MCF 10A (cell line): ENCODE measurements around the gene OSBP2. TPM values are rescaled to one million over a fixed set of nuclear protein-coding genes. Genes with fewer than 3 reads are reported as not detected.

Source experiments
- BruUV-seq: library from RNA; stranded (reverse); fragments of 400-500 nt; replicated peaks from 2 replicates; lab custom pipeline; 2021; lab: Mats Ljungman, UMichigan
- CTCF ChIA-PET: fragments of 300-600 bp; sonication (Branson Sonifier 250); formaldehyde crosslinking; extraction: SDS; loops from one replicate; lab custom pipeline; 2021; ENCODE audit warnings: antibody characterized with exemption, inconsistent platforms; lab: Yijun Ruan, JAX
- POLR2A ChIA-PET: fragments of 300-600, 350-650 bp; sonication (Branson Sonifier 250); formaldehyde crosslinking; extraction: SDS; loops from one replicate; lab custom pipeline; 2020; ENCODE audit warnings: antibody characterized with exemption, inconsistent platforms; lab: Yijun Ruan, JAX
- DNase-seq: peaks from one replicate; pipeline ENCODE4 v3.0.0-alpha.2; 2018; ENCODE audit not compliant: unreplicated experiment
- H3K27ac Mint-ChIP-seq: one replicate; pipeline ENCODE4 v1.8.0; 2022; ENCODE audit warnings: mild to moderate bottlenecking, low read depth, mixed read lengths; ENCODE audit not compliant: unreplicated experiment
- H3K27me3 Mint-ChIP-seq: one replicate; pipeline ENCODE4 v1.8.0; 2022; ENCODE audit warnings: mixed read lengths; ENCODE audit not compliant: insufficient read depth, unreplicated experiment
- H3K36me3 Mint-ChIP-seq: one replicate; pipeline ENCODE4 v1.8.0; 2022; ENCODE audit warnings: mild to moderate bottlenecking, moderate library complexity, mixed read lengths; ENCODE audit not compliant: insufficient read depth, unreplicated experiment
- H3K4me1 Mint-ChIP-seq: one replicate; pipeline ENCODE4 v1.8.0; 2022; ENCODE audit warnings: mixed read lengths; ENCODE audit not compliant: insufficient read depth, unreplicated experiment
- H3K4me3 Mint-ChIP-seq: one replicate; pipeline ENCODE4 v1.8.0; 2022; ENCODE audit warnings: mild to moderate bottlenecking, moderate library complexity, mixed read lengths; ENCODE audit not compliant: unreplicated experiment
- H3K9me3 Mint-ChIP-seq: one replicate; pipeline ENCODE4 v1.8.0; 2022; ENCODE audit warnings: mixed read lengths; ENCODE audit not compliant: unreplicated experiment
- intact Hi-C: fragments of 100-400 bp; cut with micrococcal nuclease; formaldehyde crosslinking; loops from 2 replicates; pipeline ENCODE4 v1.14.1; 2022
- total RNA-seq: library from RNA; stranded (reverse); gene quantifications from 2 replicates; pipeline ENCODE4 v1.2.3, GENCODE V29; 2022
- TF ChIP-seq, protein P1 (sequence below): fragments of 200-600 bp; IDR thresholded peaks from one replicate; pipeline ENCODE4 v1.8.0; 2022; ENCODE audit warnings: antibody characterized with exemption, mild to moderate bottlenecking; ENCODE audit not compliant: unreplicated experiment

The OSBP2 gene
- total RNA-seq, 1 experiment from 2014 or later = 276 TPM

DNA sequence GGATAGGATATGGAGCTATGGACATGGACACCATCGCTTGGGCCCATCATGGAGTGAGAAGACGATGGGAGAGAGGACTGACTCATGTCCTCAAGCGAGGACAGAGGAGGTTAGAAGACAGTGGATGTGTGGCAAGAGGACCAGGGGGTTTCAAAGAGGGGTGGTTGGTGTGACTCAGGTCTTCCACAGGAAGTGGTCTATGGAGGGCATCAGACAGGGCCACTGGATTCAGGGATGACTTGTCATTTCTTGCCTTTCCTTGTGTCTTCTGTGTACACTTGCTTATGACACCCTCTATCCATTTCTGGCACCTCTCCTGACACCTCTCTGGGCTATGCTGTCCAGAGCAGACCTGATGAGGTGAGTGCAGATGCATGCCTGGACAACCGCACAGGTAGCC, 115.4 kb downstream of the OSBP2 start:
- ChIA-PET CTCF (interaction anchor here (0.9 to 2.0 kb wide), 2 partner anchors 46 to 110 kb away, joined by 3 to 7 read pairs; no protein-coding TSS in a partner anchor), POLR2A (interaction anchor here (1.2 to 5.4 kb wide), 3 partner anchors 9 to 13 kb away, joined by 3 to 38 read pairs (median 5); no protein-coding TSS in a partner anchor)
- Mint-ChIP-seq H3K36me3 (peaks cover 26% of the 10 kb centered on the region), H3K4me3 (no peak overlapping the region), H3K27ac (no peak overlapping the region), H3K4me1 (peaks cover 42% of the 10 kb centered on the region), H3K9me3 (no peaks in the 10 kb centered on the region), H3K27me3 (no peaks in the 10 kb centered on the region)
- TF ChIP-seq, protein P1, sequence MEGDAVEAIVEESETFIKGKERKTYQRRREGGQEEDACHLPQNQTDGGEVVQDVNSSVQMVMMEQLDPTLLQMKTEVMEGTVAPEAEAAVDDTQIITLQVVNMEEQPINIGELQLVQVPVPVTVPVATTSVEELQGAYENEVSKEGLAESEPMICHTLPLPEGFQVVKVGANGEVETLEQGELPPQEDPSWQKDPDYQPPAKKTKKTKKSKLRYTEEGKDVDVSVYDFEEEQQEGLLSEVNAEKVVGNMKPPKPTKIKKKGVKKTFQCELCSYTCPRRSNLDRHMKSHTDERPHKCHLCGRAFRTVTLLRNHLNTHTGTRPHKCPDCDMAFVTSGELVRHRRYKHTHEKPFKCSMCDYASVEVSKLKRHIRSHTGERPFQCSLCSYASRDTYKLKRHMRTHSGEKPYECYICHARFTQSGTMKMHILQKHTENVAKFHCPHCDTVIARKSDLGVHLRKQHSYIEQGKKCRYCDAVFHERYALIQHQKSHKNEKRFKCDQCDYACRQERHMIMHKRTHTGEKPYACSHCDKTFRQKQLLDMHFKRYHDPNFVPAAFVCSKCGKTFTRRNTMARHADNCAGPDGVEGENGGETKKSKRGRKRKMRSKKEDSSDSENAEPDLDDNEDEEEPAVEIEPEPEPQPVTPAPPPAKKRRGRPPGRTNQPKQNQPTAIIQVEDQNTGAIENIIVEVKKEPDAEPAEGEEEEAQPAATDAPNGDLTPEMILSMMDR = no peak
- no TSS peak for BruUV-seq
- intact Hi-C loops = no loop called here
- DNase-seq = no peak

GRCh38 chr22:30813936-30814335, 119.3 kb downstream of the OSBP2 start:
- intact Hi-C loops = no loop called here
- no peaks in the 10 kb centered on the region for H3K27me3 Mint-ChIP-seq
- no peak overlapping the region for H3K27ac Mint-ChIP-seq
- H3K4me1 Mint-ChIP-seq = peaks cover 19% of the 10 kb centered on the region
- no TSS peak for BruUV-seq
- no peak overlapping the region for H3K4me3 Mint-ChIP-seq
- TF ChIP-seq, protein P1 = no peak
- peaks cover 38% of the 10 kb centered on the region for H3K36me3 Mint-ChIP-seq
- no peaks in the 10 kb centered on the region for H3K9me3 Mint-ChIP-seq
- DNase-seq = no peak
- ChIA-PET CTCF (interaction anchor here (0.7 to 2.8 kb wide), 4 partner anchors 8 to 107 kb away, joined by 3 to 8 read pairs (median 4); no protein-coding TSS in a partner anchor), POLR2A (interaction anchor here (1.7 to 2.0 kb wide), 2 partner anchors 8 to 11 kb away, joined by 5 to 6 read pairs; no protein-coding TSS in a partner anchor)

DNA sequence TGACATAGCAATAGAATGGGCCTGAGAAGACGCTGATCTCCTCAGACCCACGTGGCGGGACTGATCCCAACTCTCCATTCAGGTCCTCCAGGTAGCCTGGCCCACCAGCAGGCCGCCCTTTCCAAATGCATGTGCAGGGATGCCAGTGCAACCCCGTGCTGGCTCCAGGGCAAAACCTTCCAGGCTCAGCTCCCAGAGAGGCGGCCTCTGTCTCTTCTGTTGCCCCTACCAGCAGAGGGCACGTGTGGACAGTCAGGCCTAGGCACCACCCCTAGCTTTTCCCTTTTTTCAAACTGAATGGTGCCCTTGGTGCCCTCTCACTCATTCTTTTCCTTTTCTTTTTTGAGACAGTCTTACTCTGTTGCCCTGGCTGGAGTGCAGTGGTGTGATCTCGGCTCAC, 121.7 kb downstream of the OSBP2 start:
- peak; percentile 23 for DNase-seq
- intact Hi-C loops = no loop called here
- no TSS peak for BruUV-seq
- Mint-ChIP-seq H3K27me3 (no peaks in the 10 kb centered on the region), H3K4me1 (peaks cover 12% of the 10 kb centered on the region), H3K27ac (no peak overlapping the region), H3K4me3 (no peak overlapping the region), H3K9me3 (no peaks in the 10 kb centered on the region), H3K36me3 (peaks cover 33% of the 10 kb centered on the region)
- TF ChIP-seq, protein P1 = no peak
- POLR2A ChIA-PET = interaction anchor here (0.8 kb wide), 1 partner anchor 25 kb away, joined by 3 read pairs; no protein-coding TSS in a partner anchor
- CTCF ChIA-PET = interaction anchor here (0.8 to 1.7 kb wide), 2 partner anchors 9 to 13 kb away, joined by 4 to 8 read pairs; no protein-coding TSS in a partner anchor

DNA sequence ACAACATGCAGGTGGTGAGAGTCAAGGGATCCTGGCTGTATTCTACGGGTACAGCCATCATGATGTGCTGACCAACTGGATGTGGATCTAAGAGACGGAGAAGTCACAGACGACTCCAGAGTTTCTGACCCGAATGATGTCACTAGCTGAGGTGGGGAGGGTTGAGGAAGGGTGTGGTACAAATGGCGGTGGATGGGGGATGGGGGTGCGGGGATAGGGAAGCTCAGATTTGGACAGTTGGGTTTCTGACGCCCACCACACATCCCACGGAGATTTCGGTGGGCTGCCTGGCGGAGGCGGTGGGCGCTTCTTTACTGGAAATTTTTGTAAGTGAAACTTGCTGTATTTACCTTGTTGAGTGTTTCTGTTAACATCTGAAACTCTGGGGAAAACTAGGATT, 126.7 kb downstream of the OSBP2 start:
- peaks cover 12% of the 10 kb centered on the region for H3K36me3 Mint-ChIP-seq
- H3K27ac Mint-ChIP-seq = peak overlapping the region; percentile 37
- no TSS peak for BruUV-seq
- no peaks in the 10 kb centered on the region for H3K9me3 Mint-ChIP-seq
- H3K4me3 Mint-ChIP-seq = peak overlapping the region; percentile 65
- TF ChIP-seq, protein P1 = no peak
- peaks cover 22% of the 10 kb centered on the region for H3K4me1 Mint-ChIP-seq
- no peak for DNase-seq
- ChIA-PET CTCF (interaction anchor here (0.9 to 2.0 kb wide), 6 partner anchors 8 to 99 kb away, joined by 3 to 11 read pairs (median 5); no protein-coding TSS in a partner anchor), POLR2A (interaction anchor here (0.8 to 5.8 kb wide), 9 partner anchors 8 to 50 kb away, joined by 3 to 38 read pairs (median 5); no protein-coding TSS in a partner anchor)
- intact Hi-C loops = no loop called here
- H3K27me3 Mint-ChIP-seq = no peaks in the 10 kb centered on the region
